Right forelimb (tissue), 1 donor: ENCODE data around the gene ENKD1.

Source experiments
- DNase-seq: peaks from one replicate; pipeline ENCODE4 v3.0.0-alpha.2; 2018

ENKD1 gene

GRCh38 chr16:67662653-67663010, 3.9 kb downstream of the ENKD1 start:
- no peak for DNase-seq

- no peak for DNase-seq
Observed at GRCh38 chr16:67661886-67662652, 4.5 kb downstream of the ENKD1 start.

GRCh38 chr16:67661101-67661761, 5.3 kb downstream of the ENKD1 start:
- DNase-seq: no peak

GRCh38 chr16:67660564-67661028, 6.0 kb downstream of the ENKD1 start, which contains the start of gene PARD6A:
Gene PARD6A, plus strand, starts transcription at chr16:67660960. Its CDS starts 79 bp downstream, at chr16:67661039.
- peak; percentile 94 for DNase-seq

GRCh38 chr16:67659675-67660563, 6.6 kb downstream of the ENKD1 start, which contains the start of gene ACD:
Gene ACD, minus strand, starts transcription at chr16:67660260. Its CDS starts 40 bp downstream, at chr16:67660220.
- peak; percentile 94 for DNase-seq

- no peak for DNase-seq
Observed at GRCh38 chr16:67658849-67659674, 7.5 kb downstream of the ENKD1 start.

GRCh38 chr16:67657751-67658518, 8.6 kb downstream of the ENKD1 start:
- DNase-seq: no peak

- no peak for DNase-seq
Observed at GRCh38 chr16:67657017-67657608, 9.4 kb downstream of the ENKD1 start.

GRCh38 chr16:67656344-67657016, 10.1 kb downstream of the ENKD1 start:
- no peak for DNase-seq

GRCh38 chr16:67655363-67655762, 11.2 kb downstream of the ENKD1 start:
- DNase-seq: no peak

- DNase-seq: no peak
Observed at GRCh38 chr16:67654403-67654911, 12.1 kb downstream of the ENKD1 start.

- no peak for DNase-seq
Observed at GRCh38 chr16:67653789-67654402, 12.7 kb downstream of the ENKD1 start.

- DNase-seq: no peak
Observed at GRCh38 chr16:67653128-67653788, 13.3 kb downstream of the ENKD1 start.

GRCh38 chr16:67652578-67653127, 13.9 kb downstream of the ENKD1 start:
- no peak for DNase-seq

- DNase-seq: no peak
Observed at GRCh38 chr16:67651847-67652246, 14.7 kb downstream of the ENKD1 start.

GRCh38 chr16:67651039-67651438, 15.5 kb downstream of the ENKD1 start:
- no peak for DNase-seq

GRCh38 chr16:67650023-67650422, 16.5 kb downstream of the ENKD1 start:
- DNase-seq: no peak

- no peak for DNase-seq
Observed at GRCh38 chr16:67649494-67649931, 17.0 kb downstream of the ENKD1 start.
